Fibroblast of the aortic adventitia (primary cell): Measurements from ENCODE around the gene HBS1L. TPM values are rescaled to one million over a fixed set of nuclear protein-coding genes. Genes with fewer than 3 reads are reported as not detected.

Experiments
- DNase-seq: peaks from one replicate; pipeline ENCODE4 v3.0.0-alpha.2; 2010; ENCODE audit warnings: low read depth
- H3K4me3 ChIP-seq: 2 replicates; pipeline ENCODE4 v1.5.1; 2011; ENCODE audit warnings: low read depth, mild to moderate bottlenecking, control low read depth, low read length, moderate library complexity
- total RNA-seq: library from RNA; depleted of rRNA; stranded (reverse); fragments of >200 nt; gene quantifications from 2 replicates; pipeline ENCODE4 v1.2.3, GENCODE V29; 2012; ENCODE audit warnings: low replicate concordance
- TF ChIP-seq, protein P1 (sequence below): IDR thresholded peaks from 2 replicates; pipeline ENCODE4 v1.5.1; 2011; ENCODE audit warnings: mild to moderate bottlenecking, low read length, control low read depth, inconsistent platforms; ENCODE audit not compliant: insufficient read depth

HBS1L gene
- total RNA-seq, 1 donor = 141 TPM

DNA sequence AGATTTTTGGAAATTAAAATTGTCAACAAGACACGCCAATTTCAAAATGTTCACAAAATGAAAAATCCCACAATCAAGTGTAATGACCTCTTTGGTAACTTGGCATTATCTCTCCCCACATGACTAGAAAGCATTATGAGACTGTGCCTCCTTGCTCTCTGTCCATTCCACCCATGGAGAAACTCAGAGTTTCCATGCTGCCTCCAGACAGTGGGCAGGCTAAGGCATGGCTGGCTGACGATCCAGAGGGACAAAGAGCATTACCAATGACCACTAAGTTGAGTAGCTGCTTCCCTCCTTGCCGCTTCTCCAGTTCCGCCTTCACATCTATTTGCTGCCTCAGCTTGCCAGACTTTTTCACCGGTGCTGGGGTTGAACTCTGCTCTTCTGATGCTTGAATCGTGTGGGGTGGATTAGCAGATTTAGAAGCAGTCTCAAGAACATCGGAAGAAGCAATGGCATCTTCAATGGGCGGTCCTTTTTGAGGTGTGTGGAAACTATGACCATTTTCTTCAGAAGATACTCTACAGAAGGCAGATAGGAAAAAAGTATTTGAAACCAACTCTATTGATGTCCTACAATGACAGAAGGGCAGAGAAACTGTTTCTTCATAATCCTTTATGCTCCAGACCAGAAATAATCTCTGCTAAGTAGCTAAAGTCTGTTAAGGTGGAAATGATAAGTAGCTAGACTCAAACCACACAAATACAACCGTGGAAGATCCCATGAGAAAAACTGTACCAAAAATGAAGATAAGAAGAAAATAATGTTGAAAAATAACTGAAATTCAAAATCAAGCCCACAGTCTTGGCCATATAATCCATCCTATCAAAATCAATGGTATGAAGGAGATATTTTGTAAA, 57.3 kb downstream of the HBS1L start:
- TF ChIP-seq, protein P1, sequence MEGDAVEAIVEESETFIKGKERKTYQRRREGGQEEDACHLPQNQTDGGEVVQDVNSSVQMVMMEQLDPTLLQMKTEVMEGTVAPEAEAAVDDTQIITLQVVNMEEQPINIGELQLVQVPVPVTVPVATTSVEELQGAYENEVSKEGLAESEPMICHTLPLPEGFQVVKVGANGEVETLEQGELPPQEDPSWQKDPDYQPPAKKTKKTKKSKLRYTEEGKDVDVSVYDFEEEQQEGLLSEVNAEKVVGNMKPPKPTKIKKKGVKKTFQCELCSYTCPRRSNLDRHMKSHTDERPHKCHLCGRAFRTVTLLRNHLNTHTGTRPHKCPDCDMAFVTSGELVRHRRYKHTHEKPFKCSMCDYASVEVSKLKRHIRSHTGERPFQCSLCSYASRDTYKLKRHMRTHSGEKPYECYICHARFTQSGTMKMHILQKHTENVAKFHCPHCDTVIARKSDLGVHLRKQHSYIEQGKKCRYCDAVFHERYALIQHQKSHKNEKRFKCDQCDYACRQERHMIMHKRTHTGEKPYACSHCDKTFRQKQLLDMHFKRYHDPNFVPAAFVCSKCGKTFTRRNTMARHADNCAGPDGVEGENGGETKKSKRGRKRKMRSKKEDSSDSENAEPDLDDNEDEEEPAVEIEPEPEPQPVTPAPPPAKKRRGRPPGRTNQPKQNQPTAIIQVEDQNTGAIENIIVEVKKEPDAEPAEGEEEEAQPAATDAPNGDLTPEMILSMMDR = no peak
- DNase-seq = no peak
- H3K4me3 ChIP-seq = no peak overlapping the region

DNA sequence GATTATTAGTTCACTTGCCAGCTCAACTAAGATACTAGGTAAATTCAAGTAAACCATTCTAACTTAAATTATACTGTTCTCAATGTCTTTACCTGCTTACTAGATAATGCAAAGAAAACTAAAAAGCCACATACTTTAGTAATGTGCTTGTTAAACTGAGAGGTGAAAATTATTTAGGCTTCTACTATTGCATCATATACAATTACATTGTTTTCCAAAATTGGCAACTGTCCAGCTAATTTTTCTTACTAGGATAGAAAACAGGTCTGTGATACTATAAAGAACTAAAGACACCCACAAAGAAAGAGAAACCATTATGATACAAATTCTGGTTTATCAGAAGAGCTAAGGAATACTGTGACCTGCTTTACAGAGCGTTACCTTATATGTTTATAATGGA, 59.1 kb downstream of the HBS1L start:
- DNase-seq = peak; percentile 17
- no peak overlapping the region for H3K4me3 ChIP-seq
- TF ChIP-seq, protein P1 = no peak

DNA sequence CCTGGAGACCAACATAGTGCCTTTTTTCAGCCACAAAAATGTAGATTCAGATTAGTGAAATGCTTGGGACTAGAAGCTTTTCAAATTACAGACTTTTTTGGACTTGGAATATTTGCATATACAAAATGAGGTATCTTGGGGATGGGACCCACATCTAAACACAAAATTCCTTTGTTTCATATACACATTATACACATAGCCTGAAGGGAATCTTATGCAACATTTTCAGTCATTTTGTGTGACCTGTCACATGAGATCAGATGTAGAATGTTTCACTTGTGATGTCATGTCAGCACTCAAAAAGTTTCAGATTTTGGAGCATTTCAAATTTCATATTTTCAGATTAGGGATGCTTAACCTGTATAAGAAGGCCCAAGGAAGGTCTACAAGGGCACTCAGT, 60.2 kb downstream of the HBS1L start:
- no peak for DNase-seq
- TF ChIP-seq, protein P1 = no peak
- H3K4me3 ChIP-seq = no peak overlapping the region

DNA sequence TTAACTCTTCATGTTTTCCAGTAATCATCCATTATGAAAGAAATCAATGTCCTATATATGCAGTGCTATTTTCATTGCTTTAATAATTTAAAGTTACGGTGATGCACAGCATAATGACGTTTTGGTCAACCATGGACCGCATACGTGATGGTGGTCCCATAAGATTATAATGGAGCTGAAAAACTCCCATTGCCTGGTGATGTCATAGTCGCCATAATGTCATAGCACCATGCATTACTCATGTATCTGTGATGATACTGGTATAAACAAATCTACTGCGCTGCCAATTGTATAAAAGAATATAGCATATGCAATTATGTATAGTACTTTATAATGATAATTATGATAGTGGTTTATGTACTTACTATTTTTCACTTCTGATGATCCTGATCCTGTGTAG, 62.5 kb downstream of the HBS1L start:
- H3K4me3 ChIP-seq = no peak overlapping the region
- TF ChIP-seq, protein P1 = no peak
- no peak for DNase-seq

DNA sequence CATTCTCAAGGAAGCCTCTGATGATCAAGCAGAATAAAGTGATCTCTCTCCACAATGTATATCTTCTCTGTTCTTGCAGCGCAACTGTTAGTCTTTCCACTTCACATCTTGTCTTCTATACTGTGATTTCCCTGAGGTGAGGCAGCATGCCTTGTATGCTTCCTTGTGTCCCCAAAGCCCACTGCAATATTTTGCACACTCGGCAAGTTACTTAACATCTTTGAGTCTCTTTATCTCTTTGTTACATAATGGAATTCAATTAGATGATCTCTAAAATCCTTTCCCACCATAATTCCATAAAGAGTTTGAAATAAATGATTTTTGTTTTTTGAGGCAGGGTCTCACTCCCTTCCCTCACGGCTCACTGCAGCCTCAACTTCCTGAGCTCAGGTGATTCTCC, 64.4 kb downstream of the HBS1L start:
- no peak overlapping the region for H3K4me3 ChIP-seq
- TF ChIP-seq, protein P1 = no peak
- DNase-seq = no peak

DNA sequence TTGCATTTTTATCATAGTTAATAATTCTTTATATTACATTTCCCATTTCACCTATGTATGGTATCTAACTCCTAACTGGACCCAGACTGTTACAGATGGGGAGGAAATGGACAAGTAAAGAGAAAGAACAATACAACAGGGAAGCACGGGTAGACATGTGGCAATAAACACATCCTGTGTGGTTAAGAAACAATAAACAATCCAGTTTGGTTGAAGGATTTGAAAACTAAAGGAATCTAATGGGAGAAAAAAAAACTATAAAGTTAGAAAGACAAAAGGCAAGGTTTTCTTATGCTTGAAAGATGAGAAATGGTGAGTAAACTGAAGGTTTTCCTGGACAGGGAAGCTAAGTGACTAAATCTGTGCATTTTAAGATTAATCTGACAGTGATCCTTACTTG, 69.8 kb downstream of the HBS1L start:
- TF ChIP-seq, protein P1 = no peak
- no peak overlapping the region for H3K4me3 ChIP-seq
- DNase-seq = peak; percentile 21
